T-helper 17 cell (primary cell): Measurements from ENCODE around the gene TAS2R13. TPM values are rescaled to one million over a fixed set of nuclear protein-coding genes. Genes with fewer than 3 reads are reported as not detected.

ENCODE experiments used
- ATAC-seq: fragments of 150-1000 bp; cut with Tn5 transposase; 2 replicates; pipeline ENCODE4 v1.10.0; 2021; ENCODE audit warnings: mild to moderate bottlenecking, moderate library complexity
- DNase-seq, 3 donors: peaks; one replicate each; pipeline versions ENCODE4 v3.0.0 to v3.0.0-alpha.2; 2020 to 2021
- H3K9me3 ChIP-seq: one replicate; pipeline ENCODE4 v1.7.0; 2013; ENCODE audit warnings: low read length, mild to moderate bottlenecking; ENCODE audit not compliant: control insufficient read depth, poor library complexity, severe bottlenecking
- H3K27ac Mint-ChIP-seq: one replicate; pipeline ENCODE4 v1.8.0; 2022; ENCODE audit warnings: mild to moderate bottlenecking, moderate library complexity, mixed read lengths
- H3K27me3 Mint-ChIP-seq: one replicate; pipeline ENCODE4 v1.8.0; 2022; ENCODE audit warnings: mixed read lengths
- H3K36me3 Mint-ChIP-seq: one replicate; pipeline ENCODE4 v1.8.0; 2022; ENCODE audit warnings: low read depth, mixed read lengths
- H3K4me1 Mint-ChIP-seq: one replicate; pipeline ENCODE4 v1.8.0; 2022; ENCODE audit warnings: mild to moderate bottlenecking, mixed read lengths
- H3K4me3 Mint-ChIP-seq: one replicate; pipeline ENCODE4 v1.8.0; 2022; ENCODE audit warnings: mild to moderate bottlenecking, moderate library complexity, mixed read lengths
- total RNA-seq, 4 donors: library from RNA in 2 of 4; stranded (reverse) in 2 of 4; gene quantifications; one replicate each; pipeline ENCODE4 v1.2.3 and lab custom pipeline; 2022 to 2026

The TAS2R13 gene
- total RNA-seq (1 to 10 TPM; 1.2 to 1.4 TPM), total RNA-seq (lab: John Stamatoyannopoulos, UW) (0.12 to 0.53 reads per million in 2 donors)

DNA sequence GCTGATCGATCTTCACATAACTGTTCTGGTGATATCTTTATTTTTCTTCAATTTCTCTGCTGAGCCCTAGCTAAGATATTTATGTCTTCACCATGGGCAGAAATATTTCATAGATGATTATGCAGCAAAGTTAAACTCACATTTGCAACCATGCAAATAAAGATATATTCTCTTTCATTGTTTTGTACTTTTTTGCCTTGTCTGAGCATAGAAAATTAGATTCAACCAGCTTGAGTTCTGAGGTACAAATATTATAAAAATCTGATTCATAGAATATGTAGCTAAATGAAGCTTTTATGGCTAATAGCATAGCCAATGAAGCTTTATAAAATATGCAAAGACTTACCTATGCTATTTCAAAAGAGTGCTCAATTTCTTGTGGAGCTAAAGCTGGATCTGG is at the start of gene TAS2R13:
Gene TAS2R13, minus strand, starts transcription at position 101 of the 400 bp plus-strand sequence. CDS start 264 bp downstream, outside the sequence.
- no peaks in the 10 kb centered on the region for H3K9me3 ChIP-seq
- no peaks in the 10 kb centered on the region for H3K27me3 Mint-ChIP-seq
- H3K4me1 Mint-ChIP-seq = no peaks in the 10 kb centered on the region
- DNase-seq (no peak), ATAC-seq (no peak)
- no peaks in the 10 kb centered on the region for H3K36me3 Mint-ChIP-seq
- no peak within 1 kb of the TSS for H3K4me3 Mint-ChIP-seq
- no peak within 1 kb of the TSS for H3K27ac Mint-ChIP-seq

GRCh38 chr12:10957741-10958140 is 48.4 kb upstream of the TAS2R13 start:
- H3K4me1 Mint-ChIP-seq = peaks cover 28% of the 10 kb centered on the region
- peaks cover 4% of the 10 kb centered on the region for H3K36me3 Mint-ChIP-seq
- no peaks in the 10 kb centered on the region for H3K27me3 Mint-ChIP-seq

GRCh38 chr12:10956085-10956484 is 46.7 kb upstream of the TAS2R13 start:
- ATAC-seq = no peak
- Mint-ChIP-seq H3K36me3 (peaks cover 2% of the 10 kb centered on the region), H3K4me3 (no peak overlapping the region)

More at GRCh38 chr12:10957741-10958140, 48.4 kb upstream of the TAS2R13 start:
- Mint-ChIP-seq H3K4me3 (no peak overlapping the region), H3K27ac (no peak overlapping the region)
- DNase-seq (no peak), ATAC-seq (no peak)
- no peaks in the 10 kb centered on the region for H3K9me3 ChIP-seq

DNA sequence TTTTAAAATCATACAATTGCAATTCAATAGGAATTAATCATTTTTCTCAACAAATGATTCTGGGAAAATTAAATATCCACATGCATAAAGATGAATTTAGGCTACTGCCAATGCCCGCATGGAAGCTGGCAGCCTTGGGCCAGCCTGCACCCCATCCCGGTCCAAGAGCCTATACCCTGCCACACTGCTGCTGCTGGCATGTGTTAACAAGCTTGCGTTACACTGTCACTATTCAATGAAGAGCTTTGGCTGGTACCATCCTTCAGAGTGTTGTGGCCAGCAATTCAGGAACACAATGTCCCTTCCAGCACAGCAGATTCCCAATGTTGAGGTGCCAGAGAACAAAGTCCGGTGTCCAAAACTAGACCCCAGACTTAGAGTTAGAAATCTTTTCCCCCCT is 43.3 kb upstream of the TAS2R13 start:
- no peaks in the 10 kb centered on the region for H3K9me3 ChIP-seq
- Mint-ChIP-seq H3K36me3 (peaks cover 2% of the 10 kb centered on the region), H3K4me3 (no peak overlapping the region), H3K27ac (no peak overlapping the region), H3K27me3 (no peaks in the 10 kb centered on the region), H3K4me1 (peaks cover 3% of the 10 kb centered on the region)
- ATAC-seq = no peak
- DNase-seq = no peak

More at GRCh38 chr12:10956085-10956484, 46.7 kb upstream of the TAS2R13 start:
- H3K9me3 ChIP-seq = no peaks in the 10 kb centered on the region
- Mint-ChIP-seq H3K27ac (no peak overlapping the region), H3K4me1 (peaks cover 21% of the 10 kb centered on the region), H3K27me3 (no peaks in the 10 kb centered on the region)
- DNase-seq = no peak

GRCh38 chr12:10943167-10943566 is 33.8 kb upstream of the TAS2R13 start:
- H3K4me1 Mint-ChIP-seq = peaks cover 16% of the 10 kb centered on the region
- no peak overlapping the region for H3K27ac Mint-ChIP-seq
- H3K9me3 ChIP-seq = no peaks in the 10 kb centered on the region
- H3K4me3 Mint-ChIP-seq = no peak overlapping the region
- ATAC-seq (no peak), DNase-seq (no peak)
- no peaks in the 10 kb centered on the region for H3K36me3 Mint-ChIP-seq
- H3K27me3 Mint-ChIP-seq = no peaks in the 10 kb centered on the region

DNA sequence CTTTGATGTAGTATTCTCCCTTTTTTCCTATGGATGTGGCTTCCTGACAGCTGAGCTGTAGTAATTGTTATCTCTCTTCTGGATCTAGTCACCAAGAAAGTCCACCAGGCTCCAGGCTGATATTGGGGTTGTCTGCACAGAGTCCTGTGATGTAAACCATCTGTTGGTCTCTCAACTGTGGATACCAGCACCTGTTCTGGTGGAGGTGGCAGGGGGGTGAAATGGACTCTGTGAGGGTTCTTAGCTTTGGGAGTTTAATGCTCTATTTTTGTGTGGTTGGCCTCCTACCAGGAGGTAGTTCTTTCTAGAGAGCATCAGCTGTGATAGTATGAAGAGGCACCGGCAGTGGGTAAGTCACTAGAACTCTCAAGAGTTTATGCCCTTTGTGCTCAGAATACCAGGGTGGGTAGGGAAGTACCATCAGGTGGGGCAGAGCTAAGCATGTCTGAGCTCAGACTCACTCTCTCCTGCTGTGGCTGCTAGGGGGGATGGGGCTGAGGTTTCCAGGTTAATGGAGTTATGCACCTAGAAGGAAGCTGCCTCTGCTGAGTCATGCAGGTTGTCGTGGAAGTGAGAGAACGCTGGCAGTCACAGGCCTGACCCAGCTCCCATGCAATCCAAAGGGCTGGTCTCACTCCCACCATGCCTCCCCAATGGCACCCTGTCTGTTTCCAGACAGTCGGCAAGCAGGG is 32.7 kb upstream of the TAS2R13 start:
- H3K27me3 Mint-ChIP-seq = no peaks in the 10 kb centered on the region
- no peak for DNase-seq
- H3K36me3 Mint-ChIP-seq = no peaks in the 10 kb centered on the region
- no peak overlapping the region for H3K4me3 Mint-ChIP-seq
- no peak overlapping the region for H3K27ac Mint-ChIP-seq
- peaks cover 17% of the 10 kb centered on the region for H3K4me1 Mint-ChIP-seq
- ATAC-seq = no peak
- no peaks in the 10 kb centered on the region for H3K9me3 ChIP-seq

GRCh38 chr12:10941369-10941768 is 32.0 kb upstream of the TAS2R13 start:
- H3K27me3 Mint-ChIP-seq = no peaks in the 10 kb centered on the region
- no peak for ATAC-seq
- no peak overlapping the region for H3K4me3 Mint-ChIP-seq
- no peak for DNase-seq
- H3K9me3 ChIP-seq = no peaks in the 10 kb centered on the region
- no peak overlapping the region for H3K27ac Mint-ChIP-seq
- peaks cover 20% of the 10 kb centered on the region for H3K4me1 Mint-ChIP-seq
- H3K36me3 Mint-ChIP-seq = no peaks in the 10 kb centered on the region

GRCh38 chr12:10940389-10940788 is 31.0 kb upstream of the TAS2R13 start:
- H3K27ac Mint-ChIP-seq = no peak overlapping the region
- H3K9me3 ChIP-seq = no peaks in the 10 kb centered on the region
- peaks cover 21% of the 10 kb centered on the region for H3K4me1 Mint-ChIP-seq
- H3K4me3 Mint-ChIP-seq = no peak overlapping the region
- no peaks in the 10 kb centered on the region for H3K27me3 Mint-ChIP-seq
- no peaks in the 10 kb centered on the region for H3K36me3 Mint-ChIP-seq
- DNase-seq (no peak), ATAC-seq (no peak)

DNA sequence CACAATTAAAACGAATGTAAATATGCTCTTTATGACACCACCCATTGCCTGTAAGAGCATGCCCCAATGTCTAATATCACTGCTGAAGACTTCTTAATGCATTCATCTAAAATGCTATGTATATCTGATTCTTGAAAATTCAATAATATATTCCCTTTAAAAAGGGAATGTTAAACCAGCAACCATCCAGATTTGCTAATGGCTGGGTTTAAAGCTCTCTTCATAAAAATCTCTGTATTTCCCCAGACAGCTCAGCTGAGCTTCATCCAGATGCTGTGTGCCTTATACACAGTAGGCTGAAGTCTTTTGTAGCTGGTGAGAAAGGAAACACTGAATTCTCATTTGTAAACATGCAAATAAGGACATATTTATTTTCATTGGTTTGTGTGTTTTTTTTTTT is 29.8 kb upstream of the TAS2R13 start, which contains the start of gene TAS2R14:
Gene TAS2R14, minus strand, starts transcription at position 101 of the 400 bp plus-strand sequence. Its CDS starts 56 bp downstream, at position 45.
- Mint-ChIP-seq H3K4me1 (peaks cover 21% of the 10 kb centered on the region), H3K27me3 (no peaks in the 10 kb centered on the region), H3K4me3 (no peak within 1 kb of the TSS), H3K36me3 (no peaks in the 10 kb centered on the region), H3K27ac (no peak within 1 kb of the TSS)
- DNase-seq (no peak), ATAC-seq (no peak)
- no peaks in the 10 kb centered on the region for H3K9me3 ChIP-seq

DNA sequence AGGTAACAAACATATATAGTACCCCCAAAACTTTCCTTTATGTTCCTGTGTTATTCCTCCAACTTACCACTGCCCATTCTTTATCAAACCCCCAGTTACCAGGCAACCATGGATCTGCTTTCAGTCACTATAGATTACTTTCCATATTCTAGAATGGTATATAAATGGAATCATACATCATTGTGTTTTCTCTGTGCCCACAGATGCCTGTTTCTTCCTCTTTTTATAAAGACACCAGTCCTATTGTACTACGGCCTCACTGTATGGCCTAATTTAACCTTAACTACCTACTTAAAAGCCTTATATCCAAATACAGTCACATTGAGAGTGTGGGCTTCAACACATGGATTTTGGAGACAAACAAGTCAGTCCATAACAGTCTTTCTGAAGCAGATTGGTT is 27.1 kb upstream of the TAS2R13 start:
- Mint-ChIP-seq H3K36me3 (no peaks in the 10 kb centered on the region), H3K4me1 (peaks cover 11% of the 10 kb centered on the region), H3K27ac (no peak overlapping the region), H3K27me3 (no peaks in the 10 kb centered on the region), H3K4me3 (no peak overlapping the region)
- no peaks in the 10 kb centered on the region for H3K9me3 ChIP-seq
- DNase-seq (no peak), ATAC-seq (no peak)

- no peak for DNase-seq
Observed at GRCh38 chr12:10928746-10929286, 19.5 kb upstream of the TAS2R13 start, which contains the start of gene PRH2. TSS of gene PRH2 (plus strand) at chr12:10929236. CDS start at chr12:10929274, 38 bp downstream.

DNA sequence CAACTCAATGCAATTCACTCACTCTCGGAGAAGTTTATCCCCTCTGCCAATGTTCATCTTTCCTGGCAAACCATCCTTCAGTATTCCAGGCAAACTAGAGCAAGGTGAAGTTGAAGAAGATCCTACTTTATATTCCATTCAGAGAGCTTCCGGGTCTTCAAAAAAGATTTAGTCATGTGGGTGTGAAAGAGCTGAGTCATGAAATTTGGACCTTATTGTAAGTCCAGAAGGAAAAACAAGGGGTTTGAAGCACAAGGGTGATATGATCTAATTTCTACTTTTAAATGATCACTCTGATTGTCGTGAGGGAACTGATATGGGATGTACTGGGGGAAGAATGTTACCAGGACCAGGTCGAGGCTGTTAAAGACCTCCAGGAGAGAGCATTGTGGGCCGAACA is 16.9 kb upstream of the TAS2R13 start:
- H3K9me3 ChIP-seq = no peaks in the 10 kb centered on the region
- H3K36me3 Mint-ChIP-seq = peaks cover 2% of the 10 kb centered on the region
- no peaks in the 10 kb centered on the region for H3K4me1 Mint-ChIP-seq
- H3K27me3 Mint-ChIP-seq = no peaks in the 10 kb centered on the region
- H3K27ac Mint-ChIP-seq = no peak overlapping the region
- DNase-seq = no peak
- H3K4me3 Mint-ChIP-seq = no peak overlapping the region
- no peak for ATAC-seq

More at GRCh38 chr12:10928746-10929286, 19.5 kb upstream of the TAS2R13 start, which contains the start of gene PRH2:
- no peak within 1 kb of the TSS for H3K4me3 Mint-ChIP-seq
- H3K27me3 Mint-ChIP-seq = no peaks in the 10 kb centered on the region
- H3K4me1 Mint-ChIP-seq = no peaks in the 10 kb centered on the region
- no peaks in the 10 kb centered on the region for H3K9me3 ChIP-seq
- H3K36me3 Mint-ChIP-seq = peaks cover 2% of the 10 kb centered on the region
- no peak within 1 kb of the TSS for H3K27ac Mint-ChIP-seq
- no peak for ATAC-seq

GRCh38 chr12:10919809-10920208 is 10.4 kb upstream of the TAS2R13 start:
- Mint-ChIP-seq H3K4me3 (no peak overlapping the region), H3K36me3 (no peaks in the 10 kb centered on the region)

More at GRCh38 chr12:10919809-10920208, 10.4 kb upstream of the TAS2R13 start:
- H3K27ac Mint-ChIP-seq = no peak overlapping the region
- DNase-seq (no peak), ATAC-seq (no peak)
- no peaks in the 10 kb centered on the region for H3K4me1 Mint-ChIP-seq
- no peaks in the 10 kb centered on the region for H3K9me3 ChIP-seq
- no peaks in the 10 kb centered on the region for H3K27me3 Mint-ChIP-seq
